A673 (cell line): ENCODE measurements around the gene MISP. TPM values are rescaled to one million over a fixed set of nuclear protein-coding genes. Genes with fewer than 3 reads are reported as not detected.

Source experiments
- BruUV-seq: library from RNA; stranded (reverse); fragments of 400-500 nt; replicated peaks from 2 replicates; lab custom pipeline; 2021; lab: Mats Ljungman, UMichigan
- CTCF ChIA-PET: fragments of 300-600 bp; sonication (Branson Sonifier 250); formaldehyde crosslinking; loops from one replicate; lab custom pipeline; 2022; ENCODE audit warnings: antibody characterized with exemption; lab: Charles Lee
- POLR2A ChIA-PET: fragments of 300-600 bp; sonication (Branson Sonifier 250); formaldehyde crosslinking; loops from one replicate; lab custom pipeline; 2022; ENCODE audit warnings: antibody characterized with exemption; ENCODE audit not compliant: low non-redundant PET; lab: Charles Lee
- DNase-seq: peaks from one replicate; pipeline ENCODE4 v3.0.0-alpha.2; 2015; ENCODE audit warnings: low spot score
- H3K27ac ChIP-seq: fragments of 200-600 bp; sonication (generic); 2 replicates; pipeline ENCODE4 v1.5.1; 2016; ENCODE audit warnings: mixed run types, low read depth, mild to moderate bottlenecking, mixed read lengths, antibody characterized with exemption, low read length; ENCODE audit not compliant: poor library complexity, severe bottlenecking
- H3K27me3 ChIP-seq: fragments of 200-600 bp; sonication (generic); replicated peaks from 2 replicates; pipeline ENCODE4 v1.6.1; 2017; ENCODE audit warnings: mixed run types, low read depth, mild to moderate bottlenecking, mixed read lengths, antibody characterized with exemption, low read length; ENCODE audit not compliant: insufficient read depth, poor library complexity
- H3K36me3 ChIP-seq: fragments of 200-600 bp; sonication (generic); 2 replicates; pipeline ENCODE4 v1.6.1; 2016; ENCODE audit warnings: mixed run types, mild to moderate bottlenecking, mixed read lengths, antibody characterized with exemption, low read length; ENCODE audit not compliant: insufficient read depth, poor library complexity, severe bottlenecking
- H3K4me1 ChIP-seq: fragments of 200-600 bp; sonication (generic); 2 replicates; pipeline ENCODE4 v1.6.1; 2017; ENCODE audit warnings: mixed run types, mild to moderate bottlenecking, mixed read lengths, antibody characterized with exemption, low read length; ENCODE audit not compliant: insufficient read depth, poor library complexity, severe bottlenecking
- H3K4me3 ChIP-seq: fragments of 200-600 bp; sonication (generic); 2 replicates; pipeline ENCODE4 v1.5.1; 2016; ENCODE audit warnings: low read depth, mixed run types, mild to moderate bottlenecking, mixed read lengths, low read length; ENCODE audit not compliant: poor library complexity, severe bottlenecking
- H3K9me3 ChIP-seq: fragments of 200-600 bp; sonication (generic); 2 replicates; pipeline ENCODE4 v1.6.1; 2016; ENCODE audit warnings: mixed run types, low read depth, mild to moderate bottlenecking, mixed read lengths, antibody characterized with exemption, low read length; ENCODE audit not compliant: poor library complexity, severe bottlenecking
- CTCF ChIP-seq: fragments of 300-800, 200-600 bp; sonication (generic); conservative IDR thresholded peaks from 2 replicates; pipeline ENCODE4 v1.5.1; 2017; ENCODE audit warnings: low read depth, mild to moderate bottlenecking, antibody characterized with exemption, low read length, moderate library complexity, mixed read lengths
- EZH2 ChIP-seq: fragments of 200-600 bp; sonication (generic); IDR thresholded peaks from 2 replicates; pipeline ENCODE4 v1.6.1; 2017; ENCODE audit warnings: borderline replicate concordance, low read depth, mild to moderate bottlenecking, mixed read lengths, antibody characterized with exemption, low read length; ENCODE audit not compliant: poor library complexity, severe bottlenecking
- intact Hi-C: fragments of 100-400 bp; cut with micrococcal nuclease; formaldehyde crosslinking; loops from one replicate; pipeline ENCODE4 v1.10.0; 2022; ENCODE audit not compliant: unreplicated experiment
- total RNA-seq: library from RNA; stranded (reverse); gene quantifications from 2 replicates; pipeline ENCODE4 v1.2.3, GENCODE V29; 2021

The MISP gene
- total RNA-seq, 1 experiment from 2014 or later = 0.11 TPM

GRCh38 chr19:763181-763580 is 12.3 kb downstream of the MISP start:
- Histone ChIP-seq H3K4me3 (no peak overlapping the region), H3K27me3 (no peaks in the 10 kb centered on the region), H3K36me3 (no peaks in the 10 kb centered on the region), H3K4me1 (no peaks in the 10 kb centered on the region), H3K9me3 (peaks cover 6% of the 10 kb centered on the region), H3K27ac (no peak overlapping the region)
- ChIA-PET POLR2A (no interaction called here), CTCF (no interaction called here)
- no TSS peak for BruUV-seq
- DNase-seq = no peak
- intact Hi-C loops = no loop called here
- no peak for TF ChIP-seq CTCF
- no peak for TF ChIP-seq EZH2

GRCh38 chr19:763869-764268 is 13.0 kb downstream of the MISP start:
- Histone ChIP-seq H3K9me3 (peaks cover under 1% of the 10 kb centered on the region), H3K27me3 (no peaks in the 10 kb centered on the region), H3K4me3 (no peak overlapping the region), H3K27ac (no peak overlapping the region), H3K4me1 (no peaks in the 10 kb centered on the region), H3K36me3 (no peaks in the 10 kb centered on the region)
- intact Hi-C loops = no loop called here
- ChIA-PET POLR2A (no interaction called here), CTCF (no interaction called here)
- no peak for TF ChIP-seq EZH2
- TF ChIP-seq CTCF = no peak
- no peak for DNase-seq
- no TSS peak for BruUV-seq

- POLR2A ChIA-PET = no interaction called here
- Histone ChIP-seq H3K36me3 (no peaks in the 10 kb centered on the region), H3K4me1 (no peaks in the 10 kb centered on the region), H3K9me3 (no peaks in the 10 kb centered on the region), H3K4me3 (no peak overlapping the region), H3K27ac (no peak overlapping the region), H3K27me3 (no peaks in the 10 kb centered on the region)
- no peak for TF ChIP-seq EZH2
- no peak for TF ChIP-seq CTCF
- DNase-seq = no peak
- intact Hi-C loops = no loop called here
- CTCF ChIA-PET = no interaction called here
- BruUV-seq = no TSS peak
These were observed 13.4 kb downstream of the MISP start for GRCh38 chr19:764301-764700.
